RWPE1 (cell line): ENCODE results near the gene PAX5.

ENCODE experiments used
- CTCF ChIA-PET: fragments of 350-600 bp; sonication (Branson Sonifier 250); formaldehyde crosslinking; extraction: SDS; loops from one replicate; lab custom pipeline; 2021; lab: Yijun Ruan, JAX
- POLR2A ChIA-PET: fragments of 400-600 bp; formaldehyde crosslinking; extraction: SDS; loops from one replicate; lab custom pipeline; 2020; ENCODE audit warnings: antibody characterized with exemption; ENCODE audit not compliant: low non-redundant PET; lab: Yijun Ruan, JAX
- DNase-seq: peaks from one replicate; pipeline ENCODE4 v3.0.0; 2012; ENCODE audit warnings: low spot score
- H3K27ac ChIP-seq: fragments of 450-650 bp; 2 replicates; pipeline ENCODE4 v1.5.1; 2017
- TF ChIP-seq, protein P1 (sequence below): fragments of 450-650 bp; conservative IDR thresholded peaks from 2 replicates; pipeline ENCODE4 v1.5.1; 2017; ENCODE audit warnings: low read depth, mild to moderate bottlenecking

Gene PAX5

GRCh38 chr9:36922548-36922947, 111.5 kb downstream of the PAX5 start:
- DNase-seq: no peak
- no peak overlapping the region for H3K27ac ChIP-seq
- ChIA-PET CTCF (interaction anchor here (0.6 to 0.7 kb wide), 3 partner anchors 19 to 1444 kb away, joined by 3 to 5 read pairs (median 3); no protein-coding TSS in a partner anchor), POLR2A (no interaction called here)
- TF ChIP-seq, protein P1, sequence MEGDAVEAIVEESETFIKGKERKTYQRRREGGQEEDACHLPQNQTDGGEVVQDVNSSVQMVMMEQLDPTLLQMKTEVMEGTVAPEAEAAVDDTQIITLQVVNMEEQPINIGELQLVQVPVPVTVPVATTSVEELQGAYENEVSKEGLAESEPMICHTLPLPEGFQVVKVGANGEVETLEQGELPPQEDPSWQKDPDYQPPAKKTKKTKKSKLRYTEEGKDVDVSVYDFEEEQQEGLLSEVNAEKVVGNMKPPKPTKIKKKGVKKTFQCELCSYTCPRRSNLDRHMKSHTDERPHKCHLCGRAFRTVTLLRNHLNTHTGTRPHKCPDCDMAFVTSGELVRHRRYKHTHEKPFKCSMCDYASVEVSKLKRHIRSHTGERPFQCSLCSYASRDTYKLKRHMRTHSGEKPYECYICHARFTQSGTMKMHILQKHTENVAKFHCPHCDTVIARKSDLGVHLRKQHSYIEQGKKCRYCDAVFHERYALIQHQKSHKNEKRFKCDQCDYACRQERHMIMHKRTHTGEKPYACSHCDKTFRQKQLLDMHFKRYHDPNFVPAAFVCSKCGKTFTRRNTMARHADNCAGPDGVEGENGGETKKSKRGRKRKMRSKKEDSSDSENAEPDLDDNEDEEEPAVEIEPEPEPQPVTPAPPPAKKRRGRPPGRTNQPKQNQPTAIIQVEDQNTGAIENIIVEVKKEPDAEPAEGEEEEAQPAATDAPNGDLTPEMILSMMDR: no peak

- TF ChIP-seq, protein P1: 0 out of 2 replicates have a peak, but pooled peaks have one; percentile 0
- no peak overlapping the region for H3K27ac ChIP-seq
- ChIA-PET CTCF (interaction anchor here (0.7 to 0.9 kb wide), 2 partner anchors 27 to 29 kb away, joined by 3 to 4 read pairs; no protein-coding TSS in a partner anchor), POLR2A (no interaction called here)
- no peak for DNase-seq
These were observed 119.9 kb downstream of the PAX5 start for GRCh38 chr9:36914212-36914577.

GRCh38 chr9:36913393-36914211, 120.5 kb downstream of the PAX5 start:
- CTCF ChIA-PET: interaction anchor here (0.7 to 1.1 kb wide), 3 partner anchors 27 to 41 kb away, joined by 3 to 5 read pairs (median 4); no protein-coding TSS in a partner anchor
- DNase-seq: no peak
- POLR2A ChIA-PET: no interaction called here
- TF ChIP-seq, protein P1: peak; percentile 20
- no peak overlapping the region for H3K27ac ChIP-seq

DNA sequence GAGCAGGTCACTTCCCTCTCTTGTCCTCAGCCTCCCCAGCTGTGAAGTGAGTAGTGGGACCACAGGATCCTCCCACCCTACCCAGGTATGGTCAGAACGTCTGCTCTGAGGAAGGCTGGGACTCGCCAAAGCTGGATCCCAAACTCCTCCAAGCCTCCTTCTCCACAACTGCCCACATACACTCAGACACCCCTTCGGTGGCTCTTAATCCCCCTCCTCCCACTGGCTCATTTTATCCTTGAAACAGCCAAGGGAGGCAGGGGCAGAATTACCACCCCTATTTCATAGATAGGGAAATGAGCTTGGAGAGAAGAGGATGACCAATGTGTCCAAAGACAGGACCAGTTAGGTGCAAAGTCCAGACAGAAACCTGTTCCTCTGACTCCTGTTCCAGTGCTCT, 121.4 kb downstream of the PAX5 start:
- no peak overlapping the region for H3K27ac ChIP-seq
- ChIA-PET CTCF (interaction anchor here (1.1 kb wide), 1 partner anchor 40 kb away, joined by 5 read pairs; no protein-coding TSS in a partner anchor), POLR2A (no interaction called here)
- DNase-seq: no peak
- TF ChIP-seq, protein P1: no peak

DNA sequence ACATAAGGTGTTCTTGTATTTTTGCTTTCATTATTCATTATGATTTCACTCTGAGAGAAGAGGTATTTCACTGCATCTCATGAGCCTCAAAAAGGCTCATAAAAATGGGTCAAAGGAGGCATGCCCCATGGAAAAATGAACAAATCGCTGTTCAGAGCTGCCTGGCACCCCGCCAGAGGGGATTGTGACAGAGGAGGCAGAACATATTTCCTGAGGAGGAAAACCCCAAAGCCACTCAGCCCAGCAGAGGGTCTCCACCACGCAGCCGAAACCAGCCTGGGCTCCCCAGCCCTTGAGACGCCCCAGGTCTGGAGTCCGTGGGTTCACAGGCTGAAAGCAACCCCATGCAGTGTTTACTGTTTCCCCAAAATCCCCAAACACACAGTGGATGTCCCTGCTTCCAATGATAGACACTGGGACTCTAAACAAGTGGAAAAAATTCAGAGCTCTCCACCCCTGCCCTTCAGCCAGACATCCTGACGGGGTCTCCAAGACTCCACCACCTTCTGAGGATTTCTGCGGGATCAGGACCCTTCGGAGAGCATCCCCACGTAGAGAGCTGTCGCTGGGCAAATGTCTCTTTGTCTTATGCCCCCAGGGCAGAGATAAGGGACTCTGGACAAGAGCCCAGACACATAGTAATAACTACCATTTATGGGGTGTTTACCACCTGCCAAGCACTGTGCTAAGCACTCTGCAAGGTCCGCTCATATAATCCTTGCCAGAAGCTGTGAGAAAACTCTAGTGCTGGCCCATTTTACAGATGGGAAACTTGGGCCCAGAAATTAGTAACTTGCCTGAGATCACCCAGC, 122.3 kb downstream of the PAX5 start:
- H3K27ac ChIP-seq: no peak overlapping the region
- ChIA-PET CTCF (no interaction called here), POLR2A (no interaction called here)
- no peak for DNase-seq
- TF ChIP-seq, protein P1: no peak

DNA sequence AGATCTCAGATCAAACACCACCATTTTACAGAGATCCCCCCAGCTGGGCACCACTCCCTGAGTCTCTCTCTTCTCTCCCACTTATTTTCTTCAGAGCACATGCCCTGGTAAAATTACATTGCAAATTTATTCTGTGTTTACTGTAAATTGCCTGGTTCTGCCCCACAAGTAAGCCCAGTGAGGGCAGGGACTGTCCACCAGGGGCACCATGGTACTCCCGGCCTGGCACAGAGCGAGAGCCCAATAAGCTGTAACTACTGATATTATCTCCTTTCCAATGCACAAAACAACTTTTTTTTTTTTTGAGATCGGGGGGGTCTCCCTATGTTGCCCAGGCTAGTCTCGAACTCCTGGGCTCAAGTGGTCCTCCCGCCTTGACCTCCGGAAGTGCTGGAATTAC, 123.0 kb downstream of the PAX5 start:
- ChIA-PET CTCF (no interaction called here), POLR2A (no interaction called here)
- no peak for DNase-seq
- H3K27ac ChIP-seq: no peak overlapping the region
- TF ChIP-seq, protein P1: 0 out of 2 replicates have a peak, but pooled peaks have one; percentile 22
